Measurements from ENCODE around the gene BIRC6.

Gene BIRC6

GRCh38 chr2:32504877-32505478 lies 148.2 kb downstream of the BIRC6 start:
- no peak for TF ChIP-seq CTCF (IDR thresholded peaks at IDR 0.05; ENCODE audit: insufficient read depth, missing control alignments)
- no peak for FAIRE-seq
- no peak for DNase-seq (ENCODE audit: insufficient read length, low spot score)

GRCh38 chr2:32506446-32506845 lies 149.6 kb downstream of the BIRC6 start:
- FAIRE-seq: no peak
- DNase-seq (ENCODE audit: insufficient read length, low spot score): no peak
- TF ChIP-seq CTCF (IDR thresholded peaks at IDR 0.05; ENCODE audit: insufficient read depth, missing control alignments): no peak

DNA sequence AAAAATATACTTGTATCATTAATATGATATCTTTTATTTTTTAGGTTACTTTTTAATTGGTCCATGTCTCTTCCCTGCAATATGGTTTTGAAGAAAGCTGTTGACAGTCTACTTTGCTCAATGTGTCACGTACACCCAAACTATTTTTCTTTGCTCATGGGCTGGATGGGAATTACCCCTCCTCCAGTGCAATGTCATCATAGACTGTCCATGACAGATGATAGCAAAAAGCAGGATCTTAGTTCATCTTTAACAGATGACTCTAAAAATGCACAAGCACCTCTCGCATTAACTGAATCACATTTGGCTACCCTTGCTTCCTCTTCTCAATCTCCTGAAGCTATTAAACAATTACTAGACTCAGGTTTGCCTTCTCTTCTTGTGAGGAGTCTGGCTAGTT lies 158.1 kb downstream of the BIRC6 start:
- no peak for FAIRE-seq
- DNase-seq (ENCODE audit: insufficient read length, low spot score): no peak
- TF ChIP-seq CTCF (IDR thresholded peaks at IDR 0.05; ENCODE audit: insufficient read depth, missing control alignments): no peak

DNA sequence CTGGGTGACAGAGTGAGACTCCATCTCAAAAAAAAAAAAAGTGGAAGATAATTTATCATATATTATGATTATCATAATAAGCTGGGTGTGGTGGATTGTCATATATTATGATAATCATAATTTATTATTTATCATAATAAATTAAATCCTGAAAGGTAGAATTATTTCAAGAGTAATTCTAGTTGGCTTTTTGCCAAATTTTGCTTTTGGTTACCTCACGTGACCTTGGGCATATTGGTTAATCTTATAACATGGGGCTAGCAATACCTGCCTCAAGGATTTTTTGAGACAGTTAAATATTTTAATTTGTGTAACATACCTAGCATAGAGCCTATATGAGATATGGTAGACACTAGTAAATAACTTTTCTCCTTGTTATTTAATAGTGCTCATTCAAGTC lies 159.7 kb downstream of the BIRC6 start:
- TF ChIP-seq CTCF (IDR thresholded peaks at IDR 0.05; ENCODE audit: insufficient read depth, missing control alignments): no peak
- DNase-seq (ENCODE audit: insufficient read length, low spot score) (no peak), FAIRE-seq (no peak)

GRCh38 chr2:32522770-32523169 lies 165.9 kb downstream of the BIRC6 start:
- DNase-seq (ENCODE audit: insufficient read length, low spot score) (no peak), FAIRE-seq (no peak)
- TF ChIP-seq CTCF (IDR thresholded peaks at IDR 0.05; ENCODE audit: insufficient read depth, missing control alignments): no peak

GRCh38 chr2:32523686-32524085 lies 166.9 kb downstream of the BIRC6 start:
- no peak for DNase-seq (ENCODE audit: insufficient read length, low spot score)
- no peak for TF ChIP-seq CTCF (IDR thresholded peaks at IDR 0.05; ENCODE audit: insufficient read depth, missing control alignments)
- FAIRE-seq: no peak

DNA sequence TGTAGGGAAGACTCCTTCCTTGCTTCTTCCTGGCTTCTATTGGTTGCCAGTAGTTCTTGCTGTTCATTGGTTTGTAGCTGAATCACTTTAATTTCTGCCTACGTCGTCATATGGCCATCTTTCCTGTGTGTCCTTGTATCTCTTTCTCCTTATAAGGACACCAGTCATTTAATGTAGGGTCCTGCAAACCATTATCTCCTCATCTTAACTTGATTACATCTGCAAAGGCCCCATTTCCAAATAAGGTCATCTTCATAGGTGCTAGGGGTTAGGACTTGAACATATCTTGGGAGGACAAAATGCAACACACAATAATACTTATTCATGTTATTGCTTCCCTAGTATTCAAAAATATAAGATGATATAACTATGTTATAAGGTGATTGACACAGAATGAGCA lies 175.5 kb downstream of the BIRC6 start:
- TF ChIP-seq CTCF (IDR thresholded peaks at IDR 0.05; ENCODE audit: insufficient read depth, missing control alignments): no peak
- FAIRE-seq (no peak), DNase-seq (ENCODE audit: insufficient read length, low spot score) (no peak)

Measured in D721Med (cell line).